Left colon (tissue), 2 donors: Measurements from ENCODE around the gene CREG1. TPM values are rescaled to one million over a fixed set of nuclear protein-coding genes. Genes with fewer than 3 reads are reported as not detected.

Experiments used
- ATAC-seq: fragments of 200-7000 bp; cut with Tn5 transposase; one replicate; pipeline ENCODE4 v1.9.1; 2020; ENCODE audit warnings: mild to moderate bottlenecking, moderate library complexity
- DNase-seq, 2 donors: peaks; one replicate each; pipeline ENCODE4 v3.0.0-alpha.2; 2020
- intact Hi-C, 2 donors: fragments of 100-400 bp; cut with DNase I in 1 of 2; cut with micrococcal nuclease in 1 of 2; formaldehyde crosslinking; loops; one replicate each; pipeline versions ENCODE4 v1.11.2 to v1.14.0; 2022; cut with DNase I, micrococcal nuclease
- total RNA-seq, 2 donors: library from RNA; stranded (reverse); fragmentation: NEBNext Ultra II Directional; extraction: Animal tissue kit (Norgen Biotek cat#: 25700); gene quantifications; one replicate each; pipeline ENCODE4 v1.2.1, GENCODE V29; 2021
- donor health status: DM: no; HTN: no; CAD: no.
- donor health status: DM: yes; HTN: yes; CAD: no.

Gene CREG1
- total RNA-seq, 2 donors from 2014 or later, result 48.9 to 67.9 TPM

- ATAC-seq, result no peak
- DNase-seq, result no peak
- intact Hi-C loops, result no loop called here
These were observed 12.0 kb downstream of the CREG1 start for GRCh38 chr1:167541610-167542009.

DNA sequence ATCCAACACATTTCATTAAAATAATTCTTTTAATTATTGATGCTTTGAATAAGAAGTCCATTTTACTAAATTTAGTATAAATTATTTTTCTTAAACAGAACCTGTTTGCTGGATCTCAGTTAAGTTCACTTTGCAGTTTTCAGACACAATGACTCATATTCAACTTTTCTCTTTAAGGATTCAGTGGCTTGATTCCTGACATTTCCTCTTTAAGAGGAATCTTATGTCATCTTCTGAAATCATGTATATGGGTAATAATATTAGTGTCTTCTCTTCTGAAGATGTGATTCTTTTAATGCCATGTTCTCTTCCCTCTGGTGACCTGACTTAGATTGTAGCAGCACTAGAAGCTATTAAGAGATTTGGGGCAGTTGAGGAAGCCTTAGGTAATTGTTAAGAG, 12.6 kb downstream of the CREG1 start:
- ATAC-seq (no peak), DNase-seq (no peak)
- intact Hi-C loops, result no loop called here

- DNase-seq, result no peak
- intact Hi-C loops, result loop anchor here in 1 of 2 donors (10.0 kb wide), 2 partner anchors 84 to 264 kb away; no protein-coding TSS in a partner anchor
- ATAC-seq, result no peak
These were observed 14.9 kb downstream of the CREG1 start for GRCh38 chr1:167538657-167539056.

GRCh38 chr1:167533851-167534300, 19.7 kb downstream of the CREG1 start:
- intact Hi-C loops, result loop anchor here in 1 of 2 donors (5.0 to 10.0 kb wide), 3 partner anchors 79 to 467 kb away; no protein-coding TSS in a partner anchor

GRCh38 chr1:167532964-167533824, 20.4 kb downstream of the CREG1 start:
- intact Hi-C loops, result loop anchor here in 1 of 2 donors (5.0 to 10.0 kb wide), 3 partner anchors 78 to 466 kb away; no protein-coding TSS in a partner anchor
- peak; percentile 13 for ATAC-seq
- DNase-seq, result no peak

More at GRCh38 chr1:167533851-167534300, 19.7 kb downstream of the CREG1 start:
- peak; percentile 34 to 67 for DNase-seq
- peak; percentile 91 for ATAC-seq

- peak; percentile 55 for ATAC-seq
- intact Hi-C loops, result loop anchor here in 1 of 2 donors (5.0 to 10.0 kb wide), 3 partner anchors 78 to 465 kb away; no protein-coding TSS in a partner anchor
- DNase-seq, result no peak
These were observed 21.2 kb downstream of the CREG1 start for GRCh38 chr1:167532375-167532774.

- ATAC-seq (no peak), DNase-seq (no peak)
- intact Hi-C loops, result loop anchor here in 1 of 2 donors (5.0 to 10.0 kb wide), 3 partner anchors 75 to 463 kb away; no protein-coding TSS in a partner anchor
These were observed 23.6 kb downstream of the CREG1 start for GRCh38 chr1:167529829-167530474.

- intact Hi-C loops, result no loop called here
- DNase-seq (no peak), ATAC-seq (no peak)
These were observed 25.4 kb downstream of the CREG1 start for GRCh38 chr1:167528057-167528728.

- DNase-seq (no peak), ATAC-seq (no peak)
- intact Hi-C loops, result no loop called here
These were observed 26.7 kb downstream of the CREG1 start for GRCh38 chr1:167526667-167527383.

DNA sequence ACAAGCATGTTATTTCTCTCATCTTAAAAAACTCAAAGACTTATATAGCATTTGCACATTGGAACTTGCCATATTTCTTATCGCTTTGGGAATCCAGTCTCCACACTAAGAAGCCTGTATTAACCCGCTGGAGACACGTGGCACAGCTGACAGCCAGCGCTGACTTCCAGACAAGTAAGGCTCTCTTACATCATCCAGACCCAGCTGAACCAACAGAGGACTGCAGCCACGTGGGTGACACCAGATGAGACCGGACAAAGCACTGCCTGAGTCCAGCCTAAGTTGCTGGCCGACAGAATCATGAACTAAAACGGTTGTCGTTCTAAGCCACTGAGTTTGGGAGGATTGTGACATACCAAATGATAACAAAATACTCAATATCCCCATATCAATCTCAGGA, 28.9 kb downstream of the CREG1 start:
- intact Hi-C loops, result no loop called here
- DNase-seq, result no peak
- ATAC-seq, result no peak

- no peak for ATAC-seq
- DNase-seq, result no peak
- intact Hi-C loops, result no loop called here
These were observed 31.3 kb downstream of the CREG1 start for GRCh38 chr1:167522246-167522645.

- ATAC-seq (no peak), DNase-seq (no peak)
- intact Hi-C loops, result no loop called here
These were observed 32.8 kb downstream of the CREG1 start for GRCh38 chr1:167520711-167521206.

GRCh38 chr1:167518331-167518700, 35.2 kb downstream of the CREG1 start, which contains the start of gene CD247:
TSS of gene CD247 (minus strand) at chr1:167518529. CDS start at chr1:167518465, 64 bp downstream.
- intact Hi-C loops, result no loop called here
- ATAC-seq (peak; percentile 28), DNase-seq (no peak)

GRCh38 chr1:167517535-167518330, 35.8 kb downstream of the CREG1 start:
- intact Hi-C loops, result no loop called here
- no peak for DNase-seq

DNA sequence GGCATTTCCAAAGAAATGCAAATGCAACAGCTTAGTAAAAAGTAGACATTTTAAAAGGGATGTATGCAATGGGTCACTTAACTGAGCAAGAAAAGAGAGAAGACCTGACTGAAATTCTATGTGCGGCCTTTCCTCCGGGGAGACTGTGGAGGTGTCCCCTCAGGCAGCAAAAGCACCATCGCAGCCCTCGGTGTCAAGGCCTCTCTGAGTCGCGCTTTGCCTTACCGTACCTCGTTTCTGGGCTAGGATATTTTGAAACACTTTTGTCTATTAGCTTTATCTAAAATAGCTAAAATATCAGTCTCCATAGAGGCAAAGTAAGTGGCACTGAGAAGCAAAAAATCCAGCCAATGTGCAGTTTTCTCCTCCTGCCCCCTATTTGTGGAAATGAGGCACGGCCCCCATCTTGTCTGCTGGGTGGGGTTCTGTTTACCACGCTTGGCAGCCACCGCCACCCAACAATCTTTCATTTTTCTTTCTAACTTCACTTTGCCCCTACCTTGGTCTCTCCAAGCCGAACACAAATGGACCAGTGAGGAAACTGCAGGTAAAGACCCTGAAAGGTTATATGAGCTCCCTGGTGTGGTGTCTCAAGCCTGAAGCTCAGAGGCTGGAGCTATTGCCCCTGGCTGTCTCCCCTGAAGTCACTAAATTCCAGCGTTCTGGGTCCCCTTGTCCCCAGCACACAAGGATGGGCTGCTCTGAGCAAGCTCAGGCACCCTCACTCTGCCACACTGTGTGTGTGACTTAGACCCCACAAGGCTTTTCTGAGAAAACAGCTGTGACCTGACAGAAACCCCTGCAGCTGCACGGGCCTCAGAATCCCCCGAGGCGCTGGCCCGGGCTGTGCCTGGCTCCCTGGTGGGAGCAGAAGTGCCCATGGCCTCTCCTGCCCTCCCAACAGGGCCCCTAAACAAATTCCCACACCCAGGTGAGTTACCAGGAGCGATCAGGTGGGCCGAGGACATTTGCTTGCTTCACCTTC, 36.9 kb downstream of the CREG1 start:
- ATAC-seq, result no peak
- no peak for DNase-seq
- intact Hi-C loops, result no loop called here

More at GRCh38 chr1:167517535-167518330, 35.8 kb downstream of the CREG1 start:
- peak; percentile 46 for ATAC-seq

- no peak for ATAC-seq
- intact Hi-C loops, result no loop called here
- no peak for DNase-seq
These were observed 37.7 kb downstream of the CREG1 start for GRCh38 chr1:167515893-167516321.
